Measurements from ENCODE around the gene CEP128.

The CEP128 gene

GRCh38 chr14:80764496-80764895 lies 177.0 kb downstream of the CEP128 start (continued):
- TF ChIP-seq SCRT1 (tag by site-specific recombination; IDR thresholded peaks at IDR 0.05; ENCODE audit: borderline replicate concordance): no peak
- TF ChIP-seq ZBTB8A (tag by site-specific recombination; IDR thresholded peaks at IDR 0.05): no peak

DNA sequence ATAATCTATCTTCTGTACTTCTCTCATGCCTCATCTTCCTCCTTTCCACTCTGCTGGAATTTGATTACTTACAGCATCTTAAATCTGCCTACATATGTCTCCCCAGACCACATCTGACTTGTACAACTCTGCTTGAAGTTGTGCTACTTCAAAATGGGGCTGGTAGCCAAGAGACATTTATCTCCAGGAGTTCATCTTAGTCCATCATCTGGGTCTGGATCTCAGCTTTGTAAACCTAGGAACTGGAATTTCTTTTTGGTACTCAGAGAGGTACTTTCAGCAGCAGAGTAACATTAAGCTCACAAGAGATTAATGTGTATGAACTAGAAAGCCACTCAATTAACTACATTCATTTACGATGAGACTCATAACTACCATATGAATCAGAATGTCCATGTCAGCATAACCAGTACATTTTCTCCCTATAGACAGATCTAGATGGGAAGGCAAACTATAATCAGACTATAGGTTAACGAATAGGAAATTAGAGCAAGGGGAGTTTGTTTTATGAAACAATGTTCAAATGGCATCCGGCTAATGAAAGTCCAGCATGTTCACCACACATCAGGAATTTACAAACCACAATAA lies 178.8 kb downstream of the CEP128 start:
- no peak overlapping the region for H3K27ac ChIP-seq (ENCODE audit: extremely low read depth, low read depth, low read length)
- ChIA-PET CTCF (no interaction called here), POLR2A (no interaction called here)
- TF ChIP-seq ZSCAN30 (tag by site-specific recombination; IDR thresholded peaks at IDR 0.05): no peak
- TF ChIP-seq ZNF660 (tag by site-specific recombination; IDR thresholded peaks at IDR 0.05): no peak
- TF ChIP-seq, protein P1, sequence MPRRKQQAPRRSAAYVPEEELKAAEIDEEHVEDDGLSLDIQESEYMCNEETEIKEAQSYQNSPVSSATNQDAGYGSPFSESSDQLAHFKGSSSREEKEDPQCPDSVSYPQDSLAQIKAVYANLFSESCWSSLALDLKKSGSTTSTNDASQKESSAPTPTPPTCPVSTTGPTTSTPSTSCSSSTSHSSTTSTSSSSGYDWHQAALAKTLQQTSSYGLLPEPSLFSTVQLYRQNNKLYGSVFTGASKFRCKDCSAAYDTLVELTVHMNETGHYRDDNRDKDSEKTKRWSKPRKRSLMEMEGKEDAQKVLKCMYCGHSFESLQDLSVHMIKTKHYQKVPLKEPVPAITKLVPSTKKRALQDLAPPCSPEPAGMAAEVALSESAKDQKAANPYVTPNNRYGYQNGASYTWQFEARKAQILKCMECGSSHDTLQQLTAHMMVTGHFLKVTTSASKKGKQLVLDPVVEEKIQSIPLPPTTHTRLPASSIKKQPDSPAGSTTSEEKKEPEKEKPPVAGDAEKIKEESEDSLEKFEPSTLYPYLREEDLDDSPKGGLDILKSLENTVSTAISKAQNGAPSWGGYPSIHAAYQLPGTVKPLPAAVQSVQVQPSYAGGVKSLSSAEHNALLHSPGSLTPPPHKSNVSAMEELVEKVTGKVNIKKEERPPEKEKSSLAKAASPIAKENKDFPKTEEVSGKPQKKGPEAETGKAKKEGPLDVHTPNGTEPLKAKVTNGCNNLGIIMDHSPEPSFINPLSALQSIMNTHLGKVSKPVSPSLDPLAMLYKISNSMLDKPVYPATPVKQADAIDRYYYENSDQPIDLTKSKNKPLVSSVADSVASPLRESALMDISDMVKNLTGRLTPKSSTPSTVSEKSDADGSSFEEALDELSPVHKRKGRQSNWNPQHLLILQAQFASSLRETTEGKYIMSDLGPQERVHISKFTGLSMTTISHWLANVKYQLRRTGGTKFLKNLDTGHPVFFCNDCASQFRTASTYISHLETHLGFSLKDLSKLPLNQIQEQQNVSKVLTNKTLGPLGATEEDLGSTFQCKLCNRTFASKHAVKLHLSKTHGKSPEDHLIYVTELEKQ (tag by site-specific recombination; IDR thresholded peaks at IDR 0.05; ENCODE audit: borderline replicate concordance): no peak
- no peak for TF ChIP-seq SP7 (tag by site-specific recombination; IDR thresholded peaks at IDR 0.05)
- no peak for TF ChIP-seq ZNF549 (tag by site-specific recombination; IDR thresholded peaks at IDR 0.05)
- TF ChIP-seq REPIN1 (tag by site-specific recombination; IDR thresholded peaks at IDR 0.05; ENCODE audit: low read depth): no peak
- no peak for TF ChIP-seq ZNF639 (tag by site-specific recombination; IDR thresholded peaks at IDR 0.05)
- TF ChIP-seq ZBTB48 (tag by site-specific recombination; IDR thresholded peaks at IDR 0.05): no peak
- TF ChIP-seq TRIM28 (IDR thresholded peaks at IDR 0.05; ENCODE audit: borderline replicate concordance, low read length): no peak
- H3K4me1 ChIP-seq (ENCODE audit: control insufficient read depth, insufficient read depth, low read length): peaks cover 10% of the 10 kb centered on the region
- no peak overlapping the region for H3K4me3 ChIP-seq (ENCODE audit: low read depth, low read length)
- H3K36me3 ChIP-seq (ENCODE audit: control insufficient read depth in 2 of 2, insufficient read depth in 1 of 2, low read length in 2 of 2): peaks cover 0 to 6% of the 10 kb centered on the region in 2 experiments; a peak in 1 of 3 replicates
- no peaks in the 10 kb centered on the region for H3K9me3 ChIP-seq (ENCODE audit: control insufficient read depth, insufficient read depth, low read depth, low read length)

DNA sequence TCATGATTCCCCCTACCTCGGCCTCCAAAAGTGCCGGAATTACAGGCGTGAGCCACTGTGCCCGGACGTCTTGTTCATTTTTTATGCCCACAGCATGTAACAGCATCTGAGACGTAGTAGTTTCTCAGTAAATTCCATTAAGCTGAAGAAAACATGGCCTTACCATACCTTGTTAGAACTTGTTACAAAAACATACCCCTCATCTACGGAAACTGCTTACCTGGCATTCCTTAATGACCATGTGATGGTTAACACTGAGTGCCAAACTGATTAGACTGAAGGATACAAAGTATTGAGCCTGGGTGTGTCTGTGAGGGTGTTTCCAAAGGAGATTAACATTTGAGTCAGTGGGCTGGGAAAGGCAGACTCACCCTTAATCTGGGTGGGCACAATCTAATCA lies 186.8 kb downstream of the CEP128 start:
- TF ChIP-seq OVOL3 (tag by site-specific recombination; IDR thresholded peaks at IDR 0.05) (no peak), BCL11A (tag by site-specific recombination; IDR thresholded peaks at IDR 0.05; ENCODE audit: low read depth) (no peak)
- CTCF ChIA-PET: no interaction called here

DNA sequence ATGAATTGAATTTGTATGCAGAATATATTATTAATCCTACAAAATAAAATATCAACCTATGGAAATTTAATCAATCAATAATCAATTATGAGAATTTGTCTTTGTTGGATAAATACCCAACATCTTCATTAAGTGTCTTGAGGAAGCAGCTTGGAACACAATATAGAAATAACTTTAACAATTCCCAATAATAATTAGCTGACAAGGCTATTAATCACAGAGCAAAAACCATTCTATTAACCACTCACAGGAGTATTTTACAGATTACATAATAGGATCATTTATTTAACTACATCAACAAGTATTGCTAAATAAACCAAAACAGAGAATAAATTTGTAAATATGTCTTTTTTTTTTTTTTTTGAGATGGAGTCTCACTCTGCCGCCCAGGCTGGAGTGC lies 190.3 kb downstream of the CEP128 start:
- ChIA-PET CTCF (interaction anchor here (0.6 kb wide), 1 partner anchor 238 kb away, joined by 3 read pairs; no protein-coding TSS in a partner anchor), POLR2A (no interaction called here)
- H3K4me1 ChIP-seq (ENCODE audit: control insufficient read depth, insufficient read depth, low read length): no peaks in the 10 kb centered on the region
- H3K4me3 ChIP-seq (ENCODE audit: low read depth, low read length): no peak overlapping the region
- no peak overlapping the region for H3K27ac ChIP-seq (ENCODE audit: extremely low read depth, low read depth, low read length)
- H3K9me3 ChIP-seq (ENCODE audit: control insufficient read depth, insufficient read depth, low read depth, low read length): no peaks in the 10 kb centered on the region
- peaks cover 1 to 8% of the 10 kb centered on the region in 2 experiments; a peak in 2 of 3 replicates for H3K36me3 ChIP-seq (ENCODE audit: control insufficient read depth in 2 of 2, insufficient read depth in 1 of 2, low read length in 2 of 2)
- TF ChIP-seq ZNF10 (tag by site-specific recombination; IDR thresholded peaks at IDR 0.05) (no peak), ZBTB6 (tag by site-specific recombination; IDR thresholded peaks at IDR 0.05) (no peak), ZNF280D (tag by site-specific recombination; IDR thresholded peaks at IDR 0.05) (no peak), ZNF23 (tag by site-specific recombination; IDR thresholded peaks at IDR 0.05; ENCODE audit: borderline replicate concordance) (no peak), ZNF37A (tag by site-specific recombination; IDR thresholded peaks at IDR 0.05) (no peak), SP2 (tag by site-specific recombination; IDR thresholded peaks at IDR 0.05) (no peak), ZSCAN23 (tag by site-specific recombination; IDR thresholded peaks at IDR 0.05) (no peak), ZNF701 (tag by site-specific recombination; IDR thresholded peaks at IDR 0.05) (no peak), ZNF837 (tag by site-specific recombination; IDR thresholded peaks at IDR 0.05) (no peak)

More for the DNA sequence above, 186.8 kb downstream of the CEP128 start:
- Histone ChIP-seq H3K36me3 (ENCODE audit: control insufficient read depth in 2 of 2, insufficient read depth in 1 of 2, low read length in 2 of 2) (peaks cover 6 to 8% of the 10 kb centered on the region in 2 experiments), H3K4me3 (ENCODE audit: low read depth, low read length) (no peak overlapping the region), H3K4me1 (ENCODE audit: control insufficient read depth, insufficient read depth, low read length) (no peaks in the 10 kb centered on the region), H3K27ac (ENCODE audit: extremely low read depth, low read depth, low read length) (no peak overlapping the region), H3K9me3 (ENCODE audit: control insufficient read depth, insufficient read depth, low read depth, low read length) (no peaks in the 10 kb centered on the region)
- POLR2A ChIA-PET: no interaction called here

Data from HEK293 (cell line).